ENCODE data around the gene RERE.
"Not testable (repeated sequence)": the region's sequence is repeated elsewhere in the genome, so short reads cannot be mapped to it uniquely, and the experiment has no call there.

The RERE gene

GRCh38 chr1:8822373-8823294 is 5.2 kb upstream of the RERE start:
- no peaks in the 10 kb centered on the region for H3K27me3 ChIP-seq (ENCODE audit: low read depth)
- peaks cover 17% of the 10 kb centered on the region for H3K4me1 ChIP-seq
- H3K4me3 ChIP-seq: no peak overlapping the region
- in situ Hi-C loops (cut with MboI; ENCODE audit: low sequenced_read_pairs): no loop called here
- no peak for DNase-seq (ENCODE audit: low spot score in 2 of 2)
- no peaks in the 10 kb centered on the region for H3K9me3 ChIP-seq
- H3K36me3 ChIP-seq (replicated peaks): no peaks in the 10 kb centered on the region

GRCh38 chr1:8821084-8821483 is 3.6 kb upstream of the RERE start:
- in situ Hi-C loops (cut with MboI; ENCODE audit: low sequenced_read_pairs): no loop called here
- Histone ChIP-seq H3K27me3 (ENCODE audit: low read depth) (no peaks in the 10 kb centered on the region), H3K9me3 (no peaks in the 10 kb centered on the region), H3K36me3 (replicated peaks) (no peaks in the 10 kb centered on the region), H3K4me3 (no peak overlapping the region), H3K4me1 (peaks cover 17% of the 10 kb centered on the region)
- DNase-seq (ENCODE audit: low spot score in 2 of 2): no peak

- in situ Hi-C loops (cut with MboI; ENCODE audit: low sequenced_read_pairs); H3K4me3 ChIP-seq: not testable (repeated sequence)
These were observed 1.3 kb upstream of the RERE start for GRCh38 chr1:8818789-8819188.

GRCh38 chr1:8818325-8818775 is 910 bp upstream of the RERE start:
- H3K9me3 ChIP-seq: no peaks in the 10 kb centered on the region
- no peaks in the 10 kb centered on the region for H3K36me3 ChIP-seq (replicated peaks)
- peaks cover 34% of the 10 kb centered on the region for H3K4me1 ChIP-seq
- H3K27me3 ChIP-seq (ENCODE audit: low read depth): no peaks in the 10 kb centered on the region
- in situ Hi-C loops (cut with MboI; ENCODE audit: low sequenced_read_pairs): no loop called here
- H3K4me3 ChIP-seq: peak overlapping the region; percentile 56
- peak in 1 of 2 experiments; percentile 72 for DNase-seq (ENCODE audit: low spot score in 2 of 2)

More at GRCh38 chr1:8818789-8819188, 1.3 kb upstream of the RERE start:
- H3K9me3 ChIP-seq; DNase-seq (ENCODE audit: low spot score in 2 of 2); H3K36me3 ChIP-seq (replicated peaks); H3K27me3 ChIP-seq (ENCODE audit: low read depth): not testable (repeated sequence)
- H3K4me1 ChIP-seq: peaks cover 34% of the 10 kb centered on the region

GRCh38 chr1:8816831-8817411 is 519 bp downstream of the RERE start:
- Histone ChIP-seq H3K4me3 (peak overlapping the region; percentile 56), H3K4me1 (peaks cover 23% of the 10 kb centered on the region), H3K27me3 (ENCODE audit: low read depth) (no peaks in the 10 kb centered on the region), H3K9me3 (no peaks in the 10 kb centered on the region), H3K36me3 (replicated peaks) (no peaks in the 10 kb centered on the region)
- peak in 1 of 2 experiments; percentile 21 for DNase-seq (ENCODE audit: low spot score in 2 of 2)
- in situ Hi-C loops (cut with MboI; ENCODE audit: low sequenced_read_pairs): no loop called here

- no peaks in the 10 kb centered on the region for H3K36me3 ChIP-seq (replicated peaks)
- H3K9me3 ChIP-seq: no peaks in the 10 kb centered on the region
- peaks cover 23% of the 10 kb centered on the region for H3K4me1 ChIP-seq
- no peak for DNase-seq (ENCODE audit: low spot score in 2 of 2)
- H3K27me3 ChIP-seq (ENCODE audit: low read depth): no peaks in the 10 kb centered on the region
- in situ Hi-C loops (cut with MboI; ENCODE audit: low sequenced_read_pairs): no loop called here
- peak overlapping the region; percentile 56 for H3K4me3 ChIP-seq
These were observed 1.2 kb downstream of the RERE start for GRCh38 chr1:8816264-8816663.

GRCh38 chr1:8815582-8816151 is 1.8 kb downstream of the RERE start:
- peaks cover 23% of the 10 kb centered on the region for H3K4me1 ChIP-seq
- H3K4me3 ChIP-seq: peak overlapping the region; percentile 56
- no peaks in the 10 kb centered on the region for H3K9me3 ChIP-seq
- in situ Hi-C loops (cut with MboI; ENCODE audit: low sequenced_read_pairs): no loop called here
- DNase-seq (ENCODE audit: low spot score in 2 of 2): peak; percentile 52 to 69
- no peaks in the 10 kb centered on the region for H3K36me3 ChIP-seq (replicated peaks)
- no peaks in the 10 kb centered on the region for H3K27me3 ChIP-seq (ENCODE audit: low read depth)

GRCh38 chr1:8814865-8815264 is 2.6 kb downstream of the RERE start:
- in situ Hi-C loops (cut with MboI; ENCODE audit: low sequenced_read_pairs): no loop called here
- Histone ChIP-seq H3K4me1 (peaks cover 23% of the 10 kb centered on the region), H3K27me3 (ENCODE audit: low read depth) (no peaks in the 10 kb centered on the region), H3K36me3 (replicated peaks) (no peaks in the 10 kb centered on the region), H3K4me3 (peak overlapping the region; percentile 56), H3K9me3 (no peaks in the 10 kb centered on the region)
- peak; percentile 33 to 40 for DNase-seq (ENCODE audit: low spot score in 2 of 2)

- in situ Hi-C loops (cut with MboI; ENCODE audit: low sequenced_read_pairs): no loop called here
- Histone ChIP-seq H3K4me1 (peaks cover 30% of the 10 kb centered on the region), H3K9me3 (no peaks in the 10 kb centered on the region)
These were observed 3.4 kb downstream of the RERE start for GRCh38 chr1:8813991-8814390.

GRCh38 chr1:8813016-8813763 is 4.2 kb downstream of the RERE start:
- H3K9me3 ChIP-seq: no peaks in the 10 kb centered on the region
- in situ Hi-C loops (cut with MboI; ENCODE audit: low sequenced_read_pairs): no loop called here
- H3K27me3 ChIP-seq (ENCODE audit: low read depth): no peaks in the 10 kb centered on the region
- peaks cover 25% of the 10 kb centered on the region for H3K4me1 ChIP-seq
- H3K4me3 ChIP-seq: no peak overlapping the region
- H3K36me3 ChIP-seq (replicated peaks): no peaks in the 10 kb centered on the region
- no peak for DNase-seq (ENCODE audit: low spot score in 2 of 2)

More at GRCh38 chr1:8813991-8814390, 3.4 kb downstream of the RERE start:
- no peak for DNase-seq (ENCODE audit: low spot score in 2 of 2)
- no peaks in the 10 kb centered on the region for H3K27me3 ChIP-seq (ENCODE audit: low read depth)
- no peaks in the 10 kb centered on the region for H3K36me3 ChIP-seq (replicated peaks)
- H3K4me3 ChIP-seq: no peak overlapping the region

- no peaks in the 10 kb centered on the region for H3K27me3 ChIP-seq (ENCODE audit: low read depth)
- H3K4me3 ChIP-seq: no peak overlapping the region
- peaks cover 24% of the 10 kb centered on the region for H3K4me1 ChIP-seq
- H3K9me3 ChIP-seq: no peaks in the 10 kb centered on the region
- in situ Hi-C loops (cut with MboI; ENCODE audit: low sequenced_read_pairs): no loop called here
- H3K36me3 ChIP-seq (replicated peaks): no peaks in the 10 kb centered on the region
- no peak for DNase-seq (ENCODE audit: low spot score in 2 of 2)
These were observed 5.4 kb downstream of the RERE start for GRCh38 chr1:8812081-8812480.

GRCh38 chr1:8810987-8811386 is 6.5 kb downstream of the RERE start:
- Histone ChIP-seq H3K4me3 (no peak overlapping the region), H3K9me3 (no peaks in the 10 kb centered on the region), H3K36me3 (replicated peaks) (no peaks in the 10 kb centered on the region), H3K27me3 (ENCODE audit: low read depth) (no peaks in the 10 kb centered on the region), H3K4me1 (peaks cover 24% of the 10 kb centered on the region)
- in situ Hi-C loops (cut with MboI; ENCODE audit: low sequenced_read_pairs): no loop called here
- DNase-seq (ENCODE audit: low spot score in 2 of 2): no peak

GRCh38 chr1:8809342-8809736 is 8.1 kb downstream of the RERE start:
- Histone ChIP-seq H3K4me3 (no peak overlapping the region), H3K27me3 (ENCODE audit: low read depth) (no peaks in the 10 kb centered on the region), H3K36me3 (replicated peaks) (no peaks in the 10 kb centered on the region), H3K4me1 (peaks cover 12% of the 10 kb centered on the region), H3K9me3 (no peaks in the 10 kb centered on the region)
- in situ Hi-C loops (cut with MboI; ENCODE audit: low sequenced_read_pairs): no loop called here
- no peak for DNase-seq (ENCODE audit: low spot score in 2 of 2)
